COR-L47 (cell line): ENCODE measurements around the gene NUFIP2.
"Not testable (repeated sequence)": the region's sequence is repeated elsewhere in the genome, so short reads cannot be mapped to it uniquely, and the experiment has no call there.

Experiments
- DNase-seq: peaks from one replicate; lab custom pipeline; 2025; lab: John Stamatoyannopoulos, UW

Gene NUFIP2

GRCh38 chr17:29237476-29238132, 56.3 kb downstream of the NUFIP2 start:
- DNase-seq = no peak

GRCh38 chr17:29235904-29236303, 58.0 kb downstream of the NUFIP2 start:
- DNase-seq = no peak

GRCh38 chr17:29234972-29235371, 59.0 kb downstream of the NUFIP2 start:
- DNase-seq = not testable (repeated sequence)

GRCh38 chr17:29233301-29233700, 60.6 kb downstream of the NUFIP2 start:
- no peak for DNase-seq

- DNase-seq = no peak
Observed at GRCh38 chr17:29225396-29225795, 68.6 kb downstream of the NUFIP2 start.

- DNase-seq = not testable (repeated sequence)
Observed at GRCh38 chr17:29221338-29221737, 72.6 kb downstream of the NUFIP2 start.

GRCh38 chr17:29219378-29220047, 74.4 kb downstream of the NUFIP2 start:
- peak; percentile 55 for DNase-seq

GRCh38 chr17:29216856-29217255, 77.1 kb downstream of the NUFIP2 start:
- no peak for DNase-seq

- DNase-seq = no peak
Observed at GRCh38 chr17:29216181-29216580, 77.8 kb downstream of the NUFIP2 start.

GRCh38 chr17:29215717-29216116, 78.2 kb downstream of the NUFIP2 start:
- DNase-seq = no peak

- DNase-seq = no peak
Observed at GRCh38 chr17:29215174-29215573, 78.8 kb downstream of the NUFIP2 start.

- no peak for DNase-seq
Observed at GRCh38 chr17:29214215-29215146, 79.5 kb downstream of the NUFIP2 start.

- no peak for DNase-seq
Observed at GRCh38 chr17:29212681-29213121, 81.2 kb downstream of the NUFIP2 start.

GRCh38 chr17:29212094-29212631, 81.8 kb downstream of the NUFIP2 start:
- DNase-seq = no peak

GRCh38 chr17:29210879-29211278, 83.1 kb downstream of the NUFIP2 start:
- DNase-seq = no peak

- DNase-seq = no peak
Observed at GRCh38 chr17:29209073-29209472, 84.9 kb downstream of the NUFIP2 start.

- DNase-seq = no peak
Observed at GRCh38 chr17:29207975-29208374, 86.0 kb downstream of the NUFIP2 start.
